NT2/D1 (cell line): Measurements from ENCODE around the gene FRMD5.

Experiments
- DNase-seq: peaks from one replicate; pipeline ENCODE4 v3.0.0-alpha.2; 2011; ENCODE audit warnings: low read depth, low spot score
- H3K27me3 ChIP-seq: 2 replicates; pipeline ENCODE4 v1.6.0; 2011; ENCODE audit warnings: mild to moderate bottlenecking; ENCODE audit not compliant: insufficient read length, insufficient read depth
- H3K36me3 ChIP-seq: 2 replicates; pipeline ENCODE4 v1.6.1; 2011; ENCODE audit warnings: mild to moderate bottlenecking, low read length, mixed read lengths; ENCODE audit not compliant: insufficient read depth, insufficient read length
- H3K4me1 ChIP-seq: 2 replicates; pipeline ENCODE4 v1.5.1; 2011; ENCODE audit not compliant: insufficient read depth, insufficient read length
- H3K4me3 ChIP-seq: 2 replicates; pipeline ENCODE4 v1.5.1; 2011; ENCODE audit warnings: low read depth; ENCODE audit not compliant: insufficient read length
- H3K9ac ChIP-seq: 2 replicates; pipeline ENCODE4 v1.6.0; 2011; ENCODE audit warnings: low read depth; ENCODE audit not compliant: insufficient read length
- H3K9me3 ChIP-seq: 2 replicates; pipeline ENCODE4 v1.5.1; 2011; ENCODE audit warnings: mild to moderate bottlenecking, low read length; ENCODE audit not compliant: insufficient read depth
- SUZ12 ChIP-seq: IDR thresholded peaks from 2 replicates; pipeline ENCODE4 v1.6.1; 2011; ENCODE audit not compliant: insufficient read length, insufficient read depth; ENCODE audit errors: extremely low read depth
- YY1 ChIP-seq: IDR thresholded peaks from 2 replicates; pipeline ENCODE4 v1.6.1; 2011; ENCODE audit not compliant: insufficient read length, insufficient read depth
- ZNF274 ChIP-seq: IDR thresholded peaks from 2 replicates; pipeline ENCODE4 v1.6.1; 2011; ENCODE audit warnings: mild to moderate bottlenecking, low read depth, low read length

Gene FRMD5

GRCh38 chr15:43821505-43821904 is 373.6 kb downstream of the FRMD5 start:
- H3K4me3 ChIP-seq: no peak overlapping the region
- no peaks in the 10 kb centered on the region for H3K4me1 ChIP-seq
- TF ChIP-seq ZNF274: no peak
- no peak for TF ChIP-seq SUZ12
- TF ChIP-seq YY1: no peak
- H3K9ac ChIP-seq: no peak overlapping the region
- no peak for DNase-seq
- peaks cover 28% of the 10 kb centered on the region for H3K36me3 ChIP-seq
- no peaks in the 10 kb centered on the region for H3K27me3 ChIP-seq
- peaks cover 9% of the 10 kb centered on the region; the same call in 1 of the 2 replicates for H3K9me3 ChIP-seq
